Retinal pigment epithelial cell (primary cell): ENCODE data around the gene CCDC30.
A peak's percentile ranks its signal among the peaks of the same experiment; 100 is the strongest.
"Not testable (repeated sequence)": the region's sequence is repeated elsewhere in the genome, so short reads cannot be mapped to it uniquely, and the experiment has no call there.

ENCODE experiments used
- DNase-seq: peaks from one replicate; pipeline ENCODE4 v3.0.0-alpha.2; 2010; ENCODE audit warnings: low read depth
- H3K4me3 ChIP-seq: 2 replicates; pipeline ENCODE4 v1.5.1; 2011; ENCODE audit warnings: mild to moderate bottlenecking, low read length, control low read depth, moderate library complexity
- CTCF ChIP-seq: conservative IDR thresholded peaks from 2 replicates; pipeline ENCODE4 v1.5.1; 2011; ENCODE audit warnings: low read depth, low read length, control low read depth, inconsistent platforms

Gene CCDC30

GRCh38 chr1:42484382-42484781 is 21.3 kb downstream of the CCDC30 start:
- no peak overlapping the region for H3K4me3 ChIP-seq
- TF ChIP-seq CTCF = no peak
- peak; percentile 34 for DNase-seq

GRCh38 chr1:42490237-42490636 is 27.2 kb downstream of the CCDC30 start:
- H3K4me3 ChIP-seq = no peak overlapping the region
- TF ChIP-seq CTCF = no peak
- no peak for DNase-seq

GRCh38 chr1:42502031-42502430 is 38.9 kb downstream of the CCDC30 start:
- not testable (repeated sequence) for DNase-seq

GRCh38 chr1:42504535-42505128 is 41.5 kb downstream of the CCDC30 start:
- no peak overlapping the region for H3K4me3 ChIP-seq
- TF ChIP-seq CTCF = no peak
- DNase-seq = no peak

More at GRCh38 chr1:42502031-42502430, 38.9 kb downstream of the CCDC30 start:
- not testable (repeated sequence) for H3K4me3 ChIP-seq

GRCh38 chr1:42506576-42506975 is 43.5 kb downstream of the CCDC30 start:
- DNase-seq = no peak
- TF ChIP-seq CTCF = no peak
- H3K4me3 ChIP-seq = no peak overlapping the region

- not testable (repeated sequence) for H3K4me3 ChIP-seq, DNase-seq
Observed at GRCh38 chr1:42511581-42512155, 48.6 kb downstream of the CCDC30 start.

- no peak for TF ChIP-seq CTCF
- DNase-seq = no peak
- no peak overlapping the region for H3K4me3 ChIP-seq
Observed at GRCh38 chr1:42518908-42519307, 55.8 kb downstream of the CCDC30 start.

- H3K4me3 ChIP-seq = no peak overlapping the region
- no peak for DNase-seq
- no peak for TF ChIP-seq CTCF
Observed at GRCh38 chr1:42523171-42523570, 60.1 kb downstream of the CCDC30 start.
